PFSK-1 (cell line): ENCODE results near the gene CD52.

ENCODE experiments used
- FOXP2 ChIP-seq: optimal IDR thresholded peaks from 2 replicates; pipeline ENCODE3; 2011; ENCODE audit warnings: borderline replicate concordance, control low read depth, inconsistent platforms; ENCODE audit not compliant: insufficient read depth; ENCODE audit errors: extremely low read length, extremely low read depth
- POLR2AphosphoS5 ChIP-seq: IDR thresholded peaks from 2 replicates; pipeline ENCODE4 v1.6.1; 2012; ENCODE audit warnings: low read depth, mild to moderate bottlenecking, control low read depth, low read length, moderate library complexity
- REST ChIP-seq, 2 experiments: IDR thresholded peaks; 2 replicates each; pipeline versions ENCODE4 v1.6.1 to v1.8.0; 2011 to 2012; ENCODE audit warnings: low read depth in 2 of 2, low read length in 2 of 2, control low read depth in 1 of 2, inconsistent platforms in 1 of 2, mild to moderate bottlenecking in 1 of 2, moderate library complexity in 1 of 2; ENCODE audit not compliant: insufficient read depth in 1 of 2
- SIN3A ChIP-seq: IDR thresholded peaks from 2 replicates; pipeline ENCODE4 v1.6.1; 2012; ENCODE audit warnings: mild to moderate bottlenecking, low read length, moderate library complexity, borderline replicate concordance; ENCODE audit not compliant: insufficient read depth
- TAF1 ChIP-seq: IDR thresholded peaks from 2 replicates; pipeline ENCODE4 v1.6.1; 2012; ENCODE audit warnings: low read length, control low read depth, borderline replicate concordance; ENCODE audit not compliant: insufficient read depth

The CD52 gene

GRCh38 chr1:26281091-26281958 is 36.4 kb upstream of the CD52 start:
- TF ChIP-seq TAF1 (no peak), FOXP2 (no peak), SIN3A (no peak), REST (IDR thresholded peaks at IDR 0.05; ENCODE audit: insufficient read depth in 1 of 2, low read depth in 2 of 2, low read length in 2 of 2) (no peak), POLR2AphosphoS5 (no peak)

- TF ChIP-seq REST (IDR thresholded peaks at IDR 0.05; ENCODE audit: insufficient read depth in 1 of 2, low read depth in 2 of 2, low read length in 2 of 2) = no peak
- TF ChIP-seq POLR2AphosphoS5 = 0 out of 2 replicates have a peak, but pooled peaks have one; percentile 7
Observed at GRCh38 chr1:26281971-26282370, 35.8 kb upstream of the CD52 start.

- TF ChIP-seq SIN3A (no peak), REST (IDR thresholded peaks at IDR 0.05; ENCODE audit: insufficient read depth in 1 of 2, low read depth in 2 of 2, low read length in 2 of 2) (no peak), TAF1 (no peak), POLR2AphosphoS5 (no peak), FOXP2 (no peak)
Observed at GRCh38 chr1:26282401-26282918, 35.3 kb upstream of the CD52 start.

GRCh38 chr1:26283279-26283853 is 34.4 kb upstream of the CD52 start:
- TF ChIP-seq TAF1 (no peak), FOXP2 (no peak), SIN3A (no peak), POLR2AphosphoS5 (no peak), REST (IDR thresholded peaks at IDR 0.05; ENCODE audit: insufficient read depth in 1 of 2, low read depth in 2 of 2, low read length in 2 of 2) (no peak)
